Measurements from ENCODE around the gene CACNG5. TPM values are rescaled to one million over a fixed set of nuclear protein-coding genes. Genes with fewer than 3 reads are reported as not detected.

Gene CACNG5
- polyA plus RNA-seq, 3 donors: not detected

GRCh38 chr17:66842505-66842904 is 7.6 kb downstream of the CACNG5 start:
- no peaks in the 10 kb centered on the region for H3K36me3 ChIP-seq (replicated peaks in 1 of 2; ENCODE audit: control insufficient read depth in 1 of 2, insufficient read depth in 2 of 2, low read length in 2 of 2)
- H3K4me2 ChIP-seq (replicated peaks; ENCODE audit: extremely low read depth, low read length, poor library complexity, severe bottlenecking): no peak overlapping the region
- no peaks in the 10 kb centered on the region for H4K20me1 ChIP-seq (ENCODE audit: insufficient read depth, low read length)
- no peak overlapping the region for H2AFZ ChIP-seq (ENCODE audit: insufficient read depth, low read depth, low read length, poor library complexity, severe bottlenecking)
- Mint-ChIP-seq H3K36me3 (no peaks in the 10 kb centered on the region), H3K27ac (peak overlapping the region in 1 of 7 donors; percentile 30), H3K4me1 (no peaks in the 10 kb centered on the region), H3K27me3 (ENCODE audit: low read depth in 3 of 3) (peaks cover 0 to 20% (median 13%) of the 10 kb centered on the region in 3 donors), H3K4me3 (no peak overlapping the region), H3K9me3 (peaks cover 0 to 10% (median 3%) of the 10 kb centered on the region in 7 donors)
- no peaks in the 10 kb centered on the region for H3K79me2 ChIP-seq (ENCODE audit: insufficient read depth, low read length)
- no peaks in the 10 kb centered on the region for H3K27me3 ChIP-seq (ENCODE audit: control insufficient read depth in 2 of 2, insufficient read depth in 2 of 2, low read length in 2 of 2)
- peaks cover 0 to 3% of the 10 kb centered on the region in 2 donors for H3K9me3 ChIP-seq (replicated peaks in 1 of 2; ENCODE audit: control insufficient read depth in 1 of 2, insufficient read depth in 1 of 2, low read length in 2 of 2)
- WGBS (ENCODE audit: insufficient coverage): 62% methylated on average over 5 of the region's 5 CpGs
- no peak for TF ChIP-seq CTCF (IDR thresholded peaks at IDR 0.05)
- no peak overlapping the region for H3K9ac ChIP-seq (ENCODE audit: insufficient read depth, low read length, poor library complexity, severe bottlenecking)
- H3K4me3 ChIP-seq (replicated peaks in 1 of 3; ENCODE audit: low read depth in 2 of 3, low read length in 3 of 3): no peak overlapping the region
- no peak overlapping the region for H3K27ac ChIP-seq (ENCODE audit: low read depth in 1 of 2, low read length in 2 of 2)
- intact Hi-C loops (cut with micrococcal nuclease): no loop called here
- H3K4me1 ChIP-seq (ENCODE audit: control insufficient read depth in 1 of 2, insufficient read depth in 2 of 2, low read length in 2 of 2): no peaks in the 10 kb centered on the region
- DNase-seq: no peak

GRCh38 chr17:66842959-66843358 is 8.0 kb downstream of the CACNG5 start:
- H4K20me1 ChIP-seq (ENCODE audit: insufficient read depth, low read length): no peaks in the 10 kb centered on the region
- TF ChIP-seq CTCF (IDR thresholded peaks at IDR 0.05): no peak
- H3K27me3 ChIP-seq (ENCODE audit: control insufficient read depth in 2 of 2, insufficient read depth in 2 of 2, low read length in 2 of 2): no peaks in the 10 kb centered on the region
- Mint-ChIP-seq H3K27ac (no peak overlapping the region), H3K4me1 (no peaks in the 10 kb centered on the region), H3K36me3 (no peaks in the 10 kb centered on the region), H3K27me3 (ENCODE audit: low read depth in 3 of 3) (peaks cover 0 to 20% (median 13%) of the 10 kb centered on the region in 3 donors), H3K4me3 (no peak overlapping the region), H3K9me3 (peaks cover 0 to 12% (median 6%) of the 10 kb centered on the region in 7 donors)
- H3K9me3 ChIP-seq (replicated peaks in 1 of 2; ENCODE audit: control insufficient read depth in 1 of 2, insufficient read depth in 1 of 2, low read length in 2 of 2): peaks cover 0 to 6% of the 10 kb centered on the region in 2 donors
- H3K4me3 ChIP-seq (replicated peaks in 1 of 3; ENCODE audit: low read depth in 2 of 3, low read length in 3 of 3): no peak overlapping the region
- H2AFZ ChIP-seq (ENCODE audit: insufficient read depth, low read depth, low read length, poor library complexity, severe bottlenecking): no peak overlapping the region
- H3K36me3 ChIP-seq (replicated peaks in 1 of 2; ENCODE audit: control insufficient read depth in 1 of 2, insufficient read depth in 2 of 2, low read length in 2 of 2): no peaks in the 10 kb centered on the region
- no peak overlapping the region for H3K9ac ChIP-seq (ENCODE audit: insufficient read depth, low read length, poor library complexity, severe bottlenecking)
- H3K4me1 ChIP-seq (ENCODE audit: control insufficient read depth in 1 of 2, insufficient read depth in 2 of 2, low read length in 2 of 2): no peaks in the 10 kb centered on the region
- WGBS (ENCODE audit: insufficient coverage): 86% methylated on average over 1 of the region's 3 CpGs
- DNase-seq: no peak
- intact Hi-C loops (cut with micrococcal nuclease): no loop called here
- no peak overlapping the region for H3K4me2 ChIP-seq (replicated peaks; ENCODE audit: extremely low read depth, low read length, poor library complexity, severe bottlenecking)
- no peak overlapping the region for H3K27ac ChIP-seq (ENCODE audit: low read depth in 1 of 2, low read length in 2 of 2)
- no peaks in the 10 kb centered on the region for H3K79me2 ChIP-seq (ENCODE audit: insufficient read depth, low read length)

All from CD14-positive monocyte (primary cell).